Retinal pigment epithelial cell (primary cell): ENCODE results near the gene SRD5A2.

Source experiments
- DNase-seq: peaks from one replicate; pipeline ENCODE4 v3.0.0-alpha.2; 2010; ENCODE audit warnings: low read depth
- H3K4me3 ChIP-seq: 2 replicates; pipeline ENCODE4 v1.5.1; 2011; ENCODE audit warnings: mild to moderate bottlenecking, low read length, control low read depth, moderate library complexity
- TF ChIP-seq, protein P1 (sequence below): conservative IDR thresholded peaks from 2 replicates; pipeline ENCODE4 v1.5.1; 2011; ENCODE audit warnings: low read depth, low read length, control low read depth, inconsistent platforms

SRD5A2 gene

DNA sequence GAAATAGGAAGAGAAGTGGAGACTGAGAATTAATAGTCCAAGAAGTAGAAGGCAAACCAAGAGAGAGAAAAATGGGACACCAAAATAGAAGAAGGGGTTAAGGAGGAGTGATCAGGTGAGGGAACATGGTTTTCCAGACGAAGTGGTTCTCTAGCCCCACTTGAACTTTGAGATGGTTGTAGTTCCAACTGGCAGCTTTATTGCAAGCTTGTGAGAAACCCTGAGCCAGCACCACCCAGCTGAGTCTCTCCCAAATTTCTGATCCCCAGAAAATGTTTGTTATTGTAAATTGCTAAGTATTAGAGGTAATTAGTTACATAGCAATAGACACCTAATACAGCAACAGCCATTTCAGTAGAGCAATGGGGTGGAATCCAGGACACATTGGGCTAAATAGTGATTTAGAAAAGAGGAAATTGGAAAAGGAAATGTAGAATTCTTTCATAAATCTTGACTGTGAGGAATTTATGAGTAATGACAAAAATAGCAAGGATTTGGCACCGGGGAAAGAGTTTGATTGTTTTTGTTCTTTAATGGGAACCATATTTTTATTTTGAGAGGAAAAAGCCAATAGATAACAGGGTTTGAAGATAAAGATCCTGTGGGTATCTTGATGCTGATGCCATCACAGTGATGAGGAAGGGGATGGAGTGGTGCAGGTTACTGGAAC is 104.1 kb downstream of the SRD5A2 start:
- TF ChIP-seq, protein P1, sequence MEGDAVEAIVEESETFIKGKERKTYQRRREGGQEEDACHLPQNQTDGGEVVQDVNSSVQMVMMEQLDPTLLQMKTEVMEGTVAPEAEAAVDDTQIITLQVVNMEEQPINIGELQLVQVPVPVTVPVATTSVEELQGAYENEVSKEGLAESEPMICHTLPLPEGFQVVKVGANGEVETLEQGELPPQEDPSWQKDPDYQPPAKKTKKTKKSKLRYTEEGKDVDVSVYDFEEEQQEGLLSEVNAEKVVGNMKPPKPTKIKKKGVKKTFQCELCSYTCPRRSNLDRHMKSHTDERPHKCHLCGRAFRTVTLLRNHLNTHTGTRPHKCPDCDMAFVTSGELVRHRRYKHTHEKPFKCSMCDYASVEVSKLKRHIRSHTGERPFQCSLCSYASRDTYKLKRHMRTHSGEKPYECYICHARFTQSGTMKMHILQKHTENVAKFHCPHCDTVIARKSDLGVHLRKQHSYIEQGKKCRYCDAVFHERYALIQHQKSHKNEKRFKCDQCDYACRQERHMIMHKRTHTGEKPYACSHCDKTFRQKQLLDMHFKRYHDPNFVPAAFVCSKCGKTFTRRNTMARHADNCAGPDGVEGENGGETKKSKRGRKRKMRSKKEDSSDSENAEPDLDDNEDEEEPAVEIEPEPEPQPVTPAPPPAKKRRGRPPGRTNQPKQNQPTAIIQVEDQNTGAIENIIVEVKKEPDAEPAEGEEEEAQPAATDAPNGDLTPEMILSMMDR = no peak

DNA sequence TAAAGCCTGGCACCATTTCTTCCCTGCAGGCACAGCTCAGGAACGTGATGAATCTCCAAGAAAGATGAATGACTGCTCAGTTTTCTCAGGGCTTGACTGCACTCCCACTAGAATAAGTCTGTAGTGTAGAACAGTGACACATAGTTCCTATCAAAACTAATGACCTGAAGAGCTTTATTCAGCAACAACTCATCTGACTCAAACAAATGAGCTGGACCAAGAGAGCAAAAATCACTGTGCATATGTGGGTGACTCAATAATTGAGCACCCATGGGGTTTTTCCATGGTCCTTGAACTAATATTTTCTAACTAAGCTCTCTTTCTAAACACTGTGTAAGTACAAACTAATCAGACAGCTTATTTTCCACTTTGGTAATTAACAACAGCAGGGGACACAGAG is 105.0 kb downstream of the SRD5A2 start:
- H3K4me3 ChIP-seq = no peak overlapping the region
- DNase-seq = peak; percentile 43
- TF ChIP-seq, protein P1 = no peak

More for the DNA sequence above, 104.1 kb downstream of the SRD5A2 start:
- H3K4me3 ChIP-seq = no peak overlapping the region
- no peak for DNase-seq

DNA sequence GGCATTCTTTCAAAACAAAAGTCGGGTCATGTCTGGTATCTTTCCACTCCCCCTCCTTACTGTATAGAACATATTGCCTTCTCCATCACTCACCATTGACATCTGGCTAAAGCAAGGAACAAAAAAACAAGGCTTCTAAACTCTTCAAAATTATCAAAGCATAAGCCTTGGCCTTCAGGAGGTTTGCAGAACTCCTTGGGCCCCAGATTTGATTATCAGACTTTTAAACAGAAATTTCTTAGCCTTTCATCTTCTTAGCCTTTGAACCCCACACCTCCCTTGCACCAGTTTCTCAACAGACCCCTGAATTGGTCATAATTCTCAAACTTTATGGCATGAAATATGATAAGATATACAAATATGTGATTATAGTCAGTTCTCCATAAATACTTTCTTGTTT is 106.4 kb downstream of the SRD5A2 start:
- H3K4me3 ChIP-seq = no peak overlapping the region
- no peak for DNase-seq
- TF ChIP-seq, protein P1 = no peak
